HG03432 (cell line): ENCODE data around the gene ARSG.
A peak's percentile ranks its signal among the peaks of the same experiment; 100 is the strongest.
"Not testable (repeated sequence)": the region's sequence is repeated elsewhere in the genome, so short reads cannot be mapped to it uniquely, and the experiment has no call there.

ENCODE experiments used
- ATAC-seq: cut with Tn5 transposase; IDR thresholded peaks from one replicate; pipeline ENCODE4 v1.9.1; 2021; ENCODE audit warnings: mild to moderate bottlenecking, moderate library complexity; ENCODE audit not compliant: unreplicated experiment

The ARSG gene

DNA sequence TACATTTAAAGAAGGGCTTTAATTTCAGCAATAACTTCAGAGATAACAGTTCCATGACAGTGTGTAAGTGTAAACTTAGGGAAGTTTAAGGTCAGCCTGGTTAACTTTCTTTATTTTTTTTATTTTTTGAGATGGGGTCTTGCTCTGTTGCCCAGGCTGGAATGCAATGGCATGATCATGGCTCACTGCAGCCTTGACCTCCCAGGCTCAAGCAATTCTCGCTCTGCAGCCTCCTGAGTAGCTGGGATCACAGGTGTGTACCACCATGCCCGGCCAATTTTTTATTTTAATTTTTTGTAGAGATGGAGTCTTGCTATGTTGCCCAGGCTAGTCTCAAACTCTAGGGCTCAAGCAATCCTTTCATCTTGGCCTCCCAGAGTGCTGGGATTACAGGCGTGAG, 15.0 kb upstream of the ARSG start:
- not testable (repeated sequence) for ATAC-seq

DNA sequence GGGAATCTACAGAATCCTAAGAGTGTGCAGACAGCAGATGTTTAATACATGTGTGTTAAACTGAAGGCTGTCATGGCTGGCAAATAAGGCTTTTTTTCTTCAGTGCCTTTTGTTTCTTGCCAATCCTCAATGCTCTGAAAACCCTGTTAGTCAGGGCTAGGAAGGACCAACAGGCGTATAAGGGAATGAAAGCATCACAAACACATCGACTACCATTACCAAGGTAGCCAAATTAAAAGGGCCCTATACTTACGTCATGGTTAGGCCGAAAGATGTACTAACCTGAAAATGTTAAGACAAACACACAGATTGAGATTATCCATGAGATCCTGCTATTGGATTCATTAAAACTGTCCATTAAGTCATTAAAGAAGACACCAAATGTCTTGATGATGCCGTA, 13.5 kb upstream of the ARSG start:
- no peak for ATAC-seq

DNA sequence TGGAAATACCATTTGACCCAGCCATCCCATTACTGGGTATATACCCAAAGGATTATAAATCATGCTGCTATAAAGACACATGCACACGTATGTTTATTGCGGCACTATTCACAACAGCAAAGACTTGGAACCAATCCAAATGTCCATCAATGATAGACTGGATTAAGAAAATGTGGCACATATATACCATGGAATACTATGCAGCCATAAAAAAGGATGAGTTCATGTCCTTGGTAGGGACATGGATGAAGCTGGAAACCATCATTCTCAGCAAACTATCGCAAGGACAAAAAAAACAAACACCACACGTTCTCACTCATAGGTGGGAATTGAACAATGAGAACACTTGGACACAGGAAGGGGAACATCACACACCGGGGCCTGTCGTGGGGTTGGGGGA, 9.3 kb upstream of the ARSG start:
- ATAC-seq, result not testable (repeated sequence)

DNA sequence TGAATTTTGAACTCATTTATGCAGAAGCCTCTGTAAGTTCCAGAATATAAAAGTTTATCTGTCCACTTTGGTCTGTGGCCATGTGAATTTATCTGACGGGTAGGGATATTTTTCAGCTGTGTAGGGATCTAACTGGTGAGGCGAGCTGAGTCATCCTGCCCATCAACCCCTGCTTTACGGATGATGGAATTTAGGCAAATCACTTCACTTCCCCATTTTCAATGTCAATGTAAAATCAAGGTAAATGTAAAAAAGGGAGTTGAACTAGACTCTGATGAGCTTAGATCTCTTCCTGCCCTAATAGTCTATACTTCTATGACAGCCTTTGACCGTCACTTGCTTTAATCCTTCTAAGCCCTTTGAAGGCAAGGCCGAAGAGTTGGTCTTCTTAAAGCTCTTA, 2.9 kb upstream of the ARSG start:
- no peak for ATAC-seq

DNA sequence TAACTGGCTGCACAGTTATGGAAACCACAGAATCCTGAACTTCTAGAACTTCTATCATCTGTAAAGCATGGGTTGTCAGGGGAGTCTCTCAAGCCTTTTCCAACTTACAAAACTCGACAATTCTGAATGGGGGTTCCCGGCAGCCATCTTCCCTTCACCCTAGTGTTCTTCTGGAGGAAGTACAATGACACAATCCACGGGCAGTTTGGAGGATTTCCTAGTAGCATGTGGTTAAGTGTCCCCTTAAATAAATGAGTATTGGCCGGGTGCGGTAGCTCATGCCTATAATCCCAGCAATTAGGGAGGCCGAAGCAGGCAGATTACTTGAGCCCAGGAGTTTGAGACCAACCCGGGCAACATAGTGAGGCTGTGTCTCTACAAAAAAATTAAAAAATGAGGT, 2.5 kb upstream of the ARSG start:
- ATAC-seq, result no peak

DNA sequence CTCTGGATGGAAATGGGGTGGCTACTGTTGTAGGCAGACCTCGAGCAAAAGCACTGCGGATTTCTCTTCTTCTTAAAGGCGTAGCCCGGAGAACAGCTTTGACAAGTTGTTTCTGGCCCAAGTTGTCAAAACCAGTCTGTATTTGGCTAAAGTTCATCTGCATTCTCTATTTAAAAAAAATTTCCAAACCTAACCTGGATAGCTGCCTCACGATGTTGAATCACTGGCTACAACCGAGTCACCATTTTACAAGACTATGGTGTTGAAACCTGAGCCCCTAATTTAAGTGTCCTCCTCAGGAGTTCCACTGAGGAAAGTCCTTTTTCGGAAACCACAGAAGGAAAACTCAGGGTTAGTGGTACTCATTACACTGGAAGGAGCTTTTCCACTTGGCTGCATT, 1.8 kb upstream of the ARSG start:
- no peak for ATAC-seq

DNA sequence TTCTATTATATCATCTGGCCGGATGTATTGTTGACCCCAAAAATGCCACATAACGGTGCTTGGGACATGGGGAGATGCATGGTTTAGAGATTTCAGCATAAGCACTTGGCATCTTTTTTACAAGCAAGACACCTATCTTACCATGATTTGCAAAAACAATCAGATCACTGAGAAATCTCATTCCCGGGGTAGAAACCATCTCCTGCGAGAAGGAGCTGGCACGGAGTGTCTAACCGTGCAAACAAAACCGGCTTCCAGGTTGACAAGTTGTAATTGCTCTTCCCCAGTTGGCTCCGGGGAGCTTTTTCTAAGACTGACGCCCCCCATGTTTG, 1.4 kb upstream of the ARSG start:
- ATAC-seq, result no peak

DNA sequence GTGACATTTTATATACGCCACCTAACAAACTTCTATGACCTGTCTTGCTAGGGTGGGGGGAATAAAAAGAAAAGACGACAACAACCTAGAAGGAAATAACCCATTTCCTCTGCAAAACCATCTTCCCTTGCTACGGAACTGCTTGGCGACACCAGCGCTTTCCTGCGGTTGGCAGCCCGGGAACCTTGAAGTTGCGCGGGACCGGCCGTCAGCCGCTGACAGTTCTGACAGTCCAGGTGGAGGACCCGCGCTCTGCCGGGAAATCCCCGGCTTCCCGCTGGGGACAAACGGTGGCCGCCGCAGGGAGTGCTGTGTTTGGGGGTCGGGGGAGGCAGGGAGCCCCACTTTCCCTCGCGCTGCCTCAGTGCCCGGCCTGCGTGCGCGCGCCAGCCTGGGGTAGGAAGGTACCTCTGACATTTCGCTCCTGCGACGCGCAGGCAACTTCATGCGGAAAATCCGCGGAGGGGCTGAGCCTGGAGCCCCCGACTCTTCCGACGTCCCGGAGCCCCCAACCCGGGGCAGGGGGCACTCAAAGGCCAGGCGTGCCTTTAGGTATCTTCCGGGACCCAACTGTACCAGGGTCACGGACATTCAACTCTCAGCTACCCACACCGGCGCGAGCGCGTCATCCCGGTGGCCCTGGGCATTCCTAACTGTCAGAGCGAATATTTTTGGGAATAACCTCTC, 884 bp upstream of the ARSG start:
- no peak for ATAC-seq

DNA sequence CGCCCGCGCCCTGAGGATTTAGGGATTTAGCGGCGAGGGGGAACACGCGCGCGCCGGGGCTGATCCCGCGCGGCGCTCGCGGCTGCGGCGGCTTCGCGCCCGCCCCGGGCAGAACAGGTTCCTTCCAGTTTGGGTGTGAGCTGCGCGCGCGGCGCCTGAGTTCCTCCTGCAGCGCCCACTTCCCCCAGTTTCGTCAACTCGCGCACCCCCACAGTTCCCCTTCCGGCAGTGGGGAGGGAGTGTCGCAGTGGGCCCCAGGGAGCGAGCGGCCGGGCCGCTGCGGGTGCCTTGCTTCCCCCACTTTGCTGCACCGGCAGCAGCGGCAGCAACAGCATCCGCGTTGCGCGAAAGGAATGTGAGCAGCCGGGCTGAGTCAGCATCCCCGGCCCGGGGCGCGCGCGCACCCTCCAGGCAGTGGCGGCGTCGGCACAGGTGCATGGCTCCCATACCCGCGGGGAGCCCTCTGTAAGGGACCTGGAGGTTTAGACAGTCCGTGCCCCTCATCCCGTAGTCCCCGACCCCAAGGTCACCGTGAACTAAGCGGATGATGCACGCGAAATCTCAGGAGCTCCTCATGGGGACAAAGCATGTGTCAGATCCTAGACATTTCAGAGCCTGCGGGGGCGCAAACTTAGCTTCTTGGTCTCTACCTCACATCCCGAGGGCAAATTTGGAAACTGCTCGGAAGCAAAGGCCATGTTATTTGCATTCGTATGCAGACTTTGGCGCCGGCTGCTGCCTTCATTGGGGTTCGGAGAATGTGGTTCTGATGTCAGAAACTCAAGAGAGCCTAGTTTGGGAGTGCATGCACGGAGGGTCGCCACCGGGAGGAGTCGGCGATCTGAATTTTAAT, 767 bp downstream of the ARSG start:
- peak; percentile 68 for ATAC-seq

DNA sequence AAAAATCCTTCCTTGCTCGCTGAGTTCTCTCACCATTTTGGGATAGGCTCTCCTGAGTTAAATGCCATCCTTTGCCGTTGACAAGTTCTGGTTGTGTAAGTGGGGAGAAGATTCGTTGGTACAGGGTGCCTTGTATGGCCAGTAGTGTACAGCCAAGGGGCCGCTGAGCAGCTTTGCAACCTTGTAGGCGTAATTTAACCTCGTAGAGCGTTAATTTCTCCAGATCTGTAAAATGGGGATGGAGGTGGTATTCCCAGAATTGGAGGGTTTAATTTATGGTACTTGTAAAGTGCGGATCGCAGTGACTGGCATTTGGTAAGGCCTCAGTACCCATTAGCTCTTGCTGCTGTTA, 1.4 kb downstream of the ARSG start:
- ATAC-seq, result no peak

DNA sequence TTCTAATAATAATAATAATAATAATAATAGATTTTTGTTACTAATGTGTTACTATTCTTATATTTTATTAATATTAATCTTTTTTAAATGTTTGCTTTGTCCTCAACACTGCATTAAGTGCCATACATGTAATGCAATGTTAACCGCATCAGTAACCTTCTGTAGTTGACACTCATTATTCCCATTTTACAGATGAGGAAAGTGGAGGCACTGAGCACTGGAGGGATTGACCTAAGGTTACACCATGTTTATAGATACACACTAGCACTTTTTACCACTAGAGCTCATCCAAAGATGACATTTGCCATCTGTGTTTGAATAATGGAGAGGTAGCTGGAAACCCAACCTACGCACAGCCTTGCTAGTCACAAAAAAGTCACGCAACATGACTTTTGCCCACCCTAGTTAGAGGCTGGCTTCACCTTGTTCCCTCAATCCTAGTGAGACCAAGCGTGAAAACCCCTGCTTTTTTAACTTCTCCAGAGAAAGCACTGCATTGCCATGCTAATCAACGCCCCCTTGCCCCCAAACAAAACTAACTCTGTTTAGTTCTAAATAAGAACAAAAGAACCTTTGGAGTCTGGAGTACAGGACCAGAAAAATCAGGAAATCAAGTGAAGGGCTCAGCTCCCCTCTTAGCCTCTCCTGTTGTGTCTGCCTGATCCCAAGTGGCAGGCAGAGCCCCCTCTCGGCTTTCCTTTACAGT, 2.3 kb downstream of the ARSG start:
- no peak for ATAC-seq

DNA sequence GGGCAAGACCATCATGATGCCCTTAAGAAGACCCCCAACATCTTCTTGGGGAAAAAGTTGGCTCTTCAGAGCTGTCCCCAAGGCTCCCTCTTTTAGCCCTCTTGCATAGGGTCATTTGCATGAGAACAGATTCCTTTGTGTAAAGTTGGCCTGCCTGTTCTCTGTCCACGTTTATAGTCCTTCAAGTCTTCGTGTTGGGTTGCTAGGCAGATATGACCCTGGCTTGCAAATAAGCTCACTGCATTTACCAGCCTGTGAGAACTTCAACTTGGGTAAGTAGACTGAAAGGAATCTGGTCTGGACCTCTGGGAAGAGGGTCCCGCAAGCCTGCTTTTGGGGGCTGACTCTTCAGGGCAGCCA, 2.9 kb downstream of the ARSG start:
- no peak for ATAC-seq

DNA sequence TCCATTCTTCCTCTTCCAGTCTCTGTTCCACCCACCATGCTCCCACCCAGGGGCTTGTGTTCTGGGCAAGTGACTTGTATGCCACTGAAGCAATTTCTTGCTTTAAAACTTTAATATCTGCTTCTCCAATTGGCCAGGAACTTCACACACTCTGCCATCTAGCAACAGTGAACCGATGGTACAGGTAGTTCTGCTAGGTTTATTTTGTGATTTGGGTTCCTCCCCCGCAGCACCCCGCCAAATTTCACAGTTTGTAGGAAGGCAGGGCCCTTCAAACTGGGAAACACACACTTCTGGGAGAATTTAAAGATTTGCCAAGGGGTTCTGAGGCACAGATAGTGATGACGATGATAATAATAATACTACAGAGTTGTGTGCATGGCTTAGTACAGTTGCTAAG, 3.3 kb downstream of the ARSG start:
- no peak for ATAC-seq

DNA sequence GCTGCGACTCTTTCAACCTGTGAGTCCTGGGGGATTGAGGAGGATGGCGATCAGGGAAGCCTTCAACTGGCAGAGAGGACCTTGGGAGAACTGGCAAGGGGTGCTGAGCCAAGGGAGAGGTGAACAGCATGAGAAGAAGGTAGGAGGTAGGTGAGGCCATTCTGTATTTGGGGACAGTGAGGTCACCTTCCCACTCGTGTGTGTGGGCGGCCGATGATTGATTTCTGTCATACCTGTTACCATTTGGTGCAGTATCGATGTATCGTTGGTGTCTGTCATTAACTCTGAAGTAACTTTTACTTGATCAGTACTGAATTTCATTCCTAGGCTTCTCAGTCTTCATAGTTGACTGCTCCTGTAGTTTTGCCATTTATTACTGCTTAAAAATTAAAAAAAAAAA, 3.8 kb downstream of the ARSG start:
- no peak for ATAC-seq

DNA sequence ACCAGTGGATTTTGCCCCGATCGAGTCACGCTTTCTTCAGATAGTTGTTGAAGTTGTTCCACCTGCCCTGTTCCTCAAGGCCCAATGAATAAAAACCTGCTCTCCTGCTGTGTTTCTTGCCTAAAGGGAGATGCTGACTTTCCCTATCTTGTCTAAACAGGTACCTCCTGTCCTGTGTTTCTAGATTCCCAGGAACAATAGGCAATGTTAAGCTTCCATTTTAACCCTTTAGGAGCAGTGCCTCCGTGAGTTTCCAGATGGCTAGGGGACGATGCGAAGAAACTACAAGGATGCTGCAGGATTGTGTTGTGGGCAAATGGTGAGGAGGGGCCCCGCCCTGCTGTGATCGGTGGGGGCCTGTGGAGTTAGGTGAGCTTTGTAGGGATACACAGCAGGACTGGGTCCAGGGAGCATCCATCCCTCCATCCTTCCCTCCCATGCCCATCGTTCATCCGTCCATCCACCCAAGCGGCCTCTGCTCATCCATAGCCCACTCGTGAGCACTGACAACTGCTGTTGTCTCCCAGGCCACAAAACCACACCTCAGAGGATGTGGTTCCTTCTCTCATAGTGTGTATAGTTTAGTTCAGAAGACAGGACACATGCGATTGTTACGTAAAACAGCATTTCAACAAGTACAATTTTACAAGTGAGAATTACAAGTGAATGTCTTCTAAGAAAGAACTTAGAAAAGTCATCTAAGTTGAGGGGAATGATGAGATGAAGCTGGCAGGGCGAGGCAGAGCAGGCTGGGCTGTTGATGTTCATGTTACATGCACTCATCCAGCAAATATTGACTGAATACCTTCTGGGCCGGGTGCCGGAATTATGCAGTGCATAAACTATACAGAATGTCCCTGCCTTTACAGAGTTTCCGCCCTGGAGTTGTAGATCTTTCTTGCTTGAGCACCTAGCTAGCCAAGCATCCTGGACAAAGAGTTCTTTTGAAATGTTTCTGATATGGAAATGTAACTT, 5.2 kb downstream of the ARSG start:
- no peak for ATAC-seq

DNA sequence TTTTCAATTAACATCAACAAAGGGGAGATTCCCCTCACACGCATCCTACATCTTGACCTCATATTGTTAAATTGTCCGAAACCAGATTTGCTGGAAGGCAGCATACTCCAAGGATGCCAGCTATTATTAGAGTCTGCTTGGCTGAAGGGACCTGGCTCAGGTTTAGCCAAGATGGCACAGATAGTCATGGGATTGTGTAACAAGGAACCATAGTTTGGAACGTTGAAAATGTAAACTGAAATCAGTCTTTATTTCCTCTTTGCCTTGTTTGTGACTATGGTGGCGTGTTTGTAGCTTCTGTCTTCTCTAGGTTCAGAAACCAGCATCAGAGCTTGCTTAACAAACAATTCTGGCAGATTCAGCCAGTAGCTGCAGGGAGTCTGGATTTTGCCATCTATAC, 5.9 kb downstream of the ARSG start:
- ATAC-seq, result no peak

DNA sequence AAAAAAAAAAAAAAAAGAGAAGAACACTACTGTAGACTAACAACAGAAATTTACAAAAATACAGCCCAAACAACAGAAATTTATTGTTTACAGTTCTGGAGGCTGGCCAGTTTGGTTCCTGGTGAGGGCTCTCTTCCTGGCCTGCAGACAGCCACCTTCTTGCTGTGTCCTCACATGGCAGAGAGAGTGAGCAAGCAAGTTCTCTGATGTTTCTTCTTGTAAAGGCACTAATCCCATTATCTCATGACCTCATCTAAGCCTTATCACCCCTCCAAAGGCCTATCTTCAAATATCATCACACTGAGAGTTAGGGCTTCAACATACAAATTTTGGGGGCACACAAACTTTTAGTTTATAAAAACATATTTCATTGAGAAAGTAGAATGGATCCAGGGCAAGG, 7.3 kb downstream of the ARSG start:
- no peak for ATAC-seq

DNA sequence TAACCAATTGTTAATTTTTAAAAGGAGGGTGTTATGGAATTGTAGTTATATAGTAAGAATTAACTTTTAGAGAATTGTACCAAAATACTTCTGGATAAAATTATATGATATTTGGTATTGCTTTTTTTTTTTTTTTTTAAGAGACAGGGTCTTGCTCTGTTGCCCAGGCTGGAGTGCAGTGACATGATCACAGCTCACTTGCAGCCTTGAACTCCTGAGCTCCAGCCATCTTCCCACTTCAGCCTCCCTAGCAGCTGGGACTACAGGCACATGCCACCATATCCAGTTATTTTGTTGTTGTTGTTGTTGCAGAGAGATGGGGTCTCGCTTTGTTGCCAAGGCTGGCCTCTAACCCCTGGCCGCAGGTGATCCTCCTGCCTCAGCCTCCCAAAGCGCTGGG, 8.5 kb downstream of the ARSG start:
- no peak for ATAC-seq

DNA sequence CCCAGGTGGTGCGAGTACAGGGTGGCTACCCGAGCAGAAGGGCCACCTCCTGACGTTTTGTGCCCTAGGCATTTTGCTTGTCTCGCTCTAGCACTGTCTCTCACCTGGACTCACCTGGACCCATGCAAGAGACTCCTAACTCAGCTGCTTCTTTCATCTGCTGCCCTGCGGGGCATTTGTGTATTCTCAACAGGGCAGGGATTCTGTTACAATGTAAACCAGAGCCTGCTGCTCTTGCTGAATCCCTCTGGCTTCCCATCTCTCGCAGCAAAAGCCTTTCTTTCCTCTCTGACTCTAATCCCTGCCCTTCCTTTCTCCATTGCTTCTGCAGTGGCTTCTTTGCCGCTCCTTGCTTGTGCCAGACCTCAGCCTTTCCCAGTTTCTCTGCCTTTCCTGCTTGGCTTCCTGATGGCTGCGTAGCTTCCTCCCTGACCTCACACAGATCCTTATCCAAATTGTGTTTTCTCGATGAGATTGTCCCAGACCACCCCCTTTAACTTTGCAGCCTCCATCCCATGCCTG, 10.2 kb downstream of the ARSG start:
- no peak for ATAC-seq

DNA sequence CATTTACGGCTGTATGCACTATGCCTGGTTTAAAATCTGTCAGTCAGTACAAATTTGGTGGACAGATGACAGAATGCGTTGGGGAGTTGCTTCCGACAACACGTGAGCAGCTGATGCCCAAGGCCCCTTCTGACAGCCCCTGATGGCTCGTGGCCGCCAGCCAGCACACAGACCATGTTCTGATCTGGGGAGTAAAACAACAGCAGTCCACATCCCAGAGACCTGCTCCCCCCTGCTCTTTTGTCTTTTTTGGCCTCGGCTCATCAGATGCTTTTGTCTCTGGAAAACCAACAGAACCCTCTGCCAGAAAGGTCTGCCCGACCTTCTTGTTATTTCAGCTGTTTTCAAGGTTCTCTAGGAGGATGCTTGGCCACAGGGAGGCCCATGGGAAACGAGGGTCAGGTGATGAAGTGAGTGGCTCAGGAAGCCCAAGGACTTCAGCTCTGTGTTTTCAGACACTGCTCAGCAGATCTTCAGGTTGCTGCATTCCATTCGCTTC, 10.8 kb downstream of the ARSG start:
- ATAC-seq, result no peak

DNA sequence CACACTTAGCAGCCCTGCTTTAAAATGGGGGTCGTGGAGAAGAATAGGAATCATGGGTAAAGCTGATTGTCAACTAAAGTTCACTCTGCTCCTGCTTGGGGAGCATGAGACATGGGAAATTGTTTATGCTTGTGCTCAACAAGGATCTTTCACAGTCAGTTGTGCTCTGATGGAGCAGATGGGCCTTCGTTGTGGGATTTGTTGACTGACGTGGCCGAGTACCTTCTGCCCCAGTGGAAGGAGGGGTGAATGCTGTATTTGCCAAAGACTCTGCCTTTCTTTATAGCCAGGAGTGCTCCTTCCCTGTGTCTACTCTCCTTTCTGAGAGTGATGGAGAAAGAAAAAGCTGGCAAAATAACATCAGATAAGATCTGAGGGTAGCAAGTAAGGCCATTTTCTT, 11.4 kb downstream of the ARSG start:
- ATAC-seq, result no peak
